Uterus (tissue), 4 donors: ENCODE results near the gene CYP2C19. TPM values are rescaled to one million over a fixed set of nuclear protein-coding genes. Genes with fewer than 3 reads are reported as not detected.
"Not testable (repeated sequence)": the region's sequence is repeated elsewhere in the genome, so short reads cannot be mapped to it uniquely, and the experiment has no call there.

ENCODE experiments used
- DNase-seq, 2 donors: peaks; one replicate each; pipeline ENCODE4 v3.0.0-alpha.2; 2019 to 2020
- H3K27ac ChIP-seq, 2 donors: fragments of 200-600 bp; sonication (generic); 1 replicate in 1 of 2; 2 replicates in 1 of 2; pipeline ENCODE4 v1.5.1; 2016 to 2018
- H3K27me3 ChIP-seq, 2 donors: fragments of 200-600 bp; sonication (generic); one replicate each; pipeline ENCODE4 v1.5.1; 2018 to 2019; ENCODE audit warnings: control low read depth in 1 of 2
- H3K36me3 ChIP-seq, 2 donors: fragments of 200-600 bp; sonication (generic); one replicate each; pipeline ENCODE4 v1.5.1; 2019; ENCODE audit warnings: control low read depth in 1 of 2
- H3K4me1 ChIP-seq, 2 donors: fragments of 200-600 bp; sonication (generic); one replicate each; pipeline ENCODE4 v1.5.1; 2018 to 2019; ENCODE audit warnings: control low read depth in 1 of 2
- H3K4me3 ChIP-seq, 2 donors: fragments of 200-600 bp; sonication (generic); 1 replicate in 1 of 2; 2 replicates in 1 of 2; pipeline ENCODE4 v1.5.1; 2018 to 2019; ENCODE audit warnings: mild to moderate bottlenecking in 1 of 2
- H3K9me3 ChIP-seq, 2 donors: fragments of 200-600 bp; sonication (generic); one replicate each; pipeline ENCODE4 v1.5.1; 2019; ENCODE audit warnings: control low read depth in 1 of 2
- POLR2A ChIP-seq, 2 donors: fragments of 450-650 bp; IDR thresholded peaks; one replicate each; pipeline ENCODE4 v1.6.1; 2016; ENCODE audit warnings: antibody characterized with exemption in 2 of 2, mild to moderate bottlenecking in 1 of 2, moderate library complexity in 1 of 2
- intact Hi-C: fragments of 100-400 bp; cut with DNase I; formaldehyde crosslinking; loops from one replicate; pipeline ENCODE4 v1.15.1; 2023; ENCODE audit warnings: low total_unique reads
- total RNA-seq, 4 donors: library from RNA; depleted of rRNA in 3 of 4; stranded (reverse); fragments of >200 nt in 3 of 4; gene quantifications; one replicate each; pipeline versions ENCODE4 v1.1.0 to v1.2.4, GENCODE V29; 2014 to 2023
- TF ChIP-seq, protein P1 (sequence below), 4 experiments: fragments of 200-600 bp in 2 of 4; fragments of 450-650 bp in 2 of 4; sonication (generic) in 2 of 4; IDR thresholded peaks; one replicate each; pipeline ENCODE4 v1.5.1; 2016 to 2019; ENCODE audit warnings: antibody characterized with exemption in 4 of 4, mild to moderate bottlenecking in 2 of 4, moderate library complexity in 1 of 4
- donor health status: DM: yes; HTN: yes; CAD: no.

Gene CYP2C19
- total RNA-seq, 4 donors from 2014 or later, result 0.14 TPM; not detected in 3

DNA sequence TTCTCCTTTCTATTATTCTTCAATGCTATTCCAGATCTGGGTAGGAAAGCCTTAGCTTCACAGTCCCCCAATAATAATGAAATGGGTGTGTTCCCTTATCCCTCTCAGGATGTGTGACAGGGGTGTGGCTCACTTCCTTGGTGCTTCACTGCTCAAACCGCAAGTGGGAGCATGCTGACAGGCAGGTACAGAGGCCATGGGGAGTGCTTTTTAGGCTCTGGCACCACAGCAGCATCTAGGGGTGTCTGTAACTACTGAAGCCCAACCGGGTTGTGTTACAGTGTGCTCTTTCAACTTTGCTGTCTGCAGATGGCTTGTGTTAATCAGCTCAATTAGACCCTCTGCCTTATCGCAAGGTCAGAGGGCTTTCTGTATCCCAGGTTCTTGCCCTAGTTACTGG lies 96.6 kb downstream of the CYP2C19 start:
- DNase-seq, result no peak

DNA sequence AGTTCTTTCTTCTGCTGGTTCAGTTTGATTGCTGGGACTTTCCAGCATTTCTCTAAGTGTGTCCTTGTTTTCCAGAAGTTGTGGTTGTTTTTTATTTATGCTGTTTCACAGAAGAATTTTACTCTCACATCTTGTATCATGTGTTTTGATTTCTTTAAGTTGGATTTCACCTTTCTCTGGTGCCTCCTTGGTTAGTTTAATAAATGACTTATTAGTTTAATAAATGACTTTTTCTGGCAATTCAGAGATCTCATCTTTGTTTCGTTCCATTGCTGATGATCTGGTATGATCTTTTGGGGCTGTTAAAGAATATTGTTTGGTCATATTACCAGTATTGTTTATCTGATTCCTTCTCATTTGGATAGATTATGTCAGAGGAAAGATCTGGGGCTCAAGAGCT lies 116.2 kb downstream of the CYP2C19 start:
- TF ChIP-seq, protein P1, sequence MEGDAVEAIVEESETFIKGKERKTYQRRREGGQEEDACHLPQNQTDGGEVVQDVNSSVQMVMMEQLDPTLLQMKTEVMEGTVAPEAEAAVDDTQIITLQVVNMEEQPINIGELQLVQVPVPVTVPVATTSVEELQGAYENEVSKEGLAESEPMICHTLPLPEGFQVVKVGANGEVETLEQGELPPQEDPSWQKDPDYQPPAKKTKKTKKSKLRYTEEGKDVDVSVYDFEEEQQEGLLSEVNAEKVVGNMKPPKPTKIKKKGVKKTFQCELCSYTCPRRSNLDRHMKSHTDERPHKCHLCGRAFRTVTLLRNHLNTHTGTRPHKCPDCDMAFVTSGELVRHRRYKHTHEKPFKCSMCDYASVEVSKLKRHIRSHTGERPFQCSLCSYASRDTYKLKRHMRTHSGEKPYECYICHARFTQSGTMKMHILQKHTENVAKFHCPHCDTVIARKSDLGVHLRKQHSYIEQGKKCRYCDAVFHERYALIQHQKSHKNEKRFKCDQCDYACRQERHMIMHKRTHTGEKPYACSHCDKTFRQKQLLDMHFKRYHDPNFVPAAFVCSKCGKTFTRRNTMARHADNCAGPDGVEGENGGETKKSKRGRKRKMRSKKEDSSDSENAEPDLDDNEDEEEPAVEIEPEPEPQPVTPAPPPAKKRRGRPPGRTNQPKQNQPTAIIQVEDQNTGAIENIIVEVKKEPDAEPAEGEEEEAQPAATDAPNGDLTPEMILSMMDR (IDR thresholded peaks at IDR 0.05), result no peak
- TF ChIP-seq POLR2A (IDR thresholded peaks at IDR 0.05), result no peak
- Histone ChIP-seq H3K4me1 (no peaks in the 10 kb centered on the region), H3K36me3 (no peaks in the 10 kb centered on the region), H3K27me3 (no peaks in the 10 kb centered on the region), H3K4me3 (no peak overlapping the region), H3K27ac (no peak overlapping the region), H3K9me3 (no peaks in the 10 kb centered on the region)
- DNase-seq, result no peak
- intact Hi-C loops, result no loop called here

More for the DNA sequence above, 96.6 kb downstream of the CYP2C19 start:
- Histone ChIP-seq H3K36me3 (no peaks in the 10 kb centered on the region), H3K4me3 (no peak overlapping the region), H3K27me3 (no peaks in the 10 kb centered on the region), H3K4me1 (no peaks in the 10 kb centered on the region), H3K27ac (no peak overlapping the region), H3K9me3 (no peaks in the 10 kb centered on the region)
- TF ChIP-seq, protein P1 (IDR thresholded peaks at IDR 0.05), result no peak
- no peak for TF ChIP-seq POLR2A (IDR thresholded peaks at IDR 0.05)
- intact Hi-C loops, result no loop called here

DNA sequence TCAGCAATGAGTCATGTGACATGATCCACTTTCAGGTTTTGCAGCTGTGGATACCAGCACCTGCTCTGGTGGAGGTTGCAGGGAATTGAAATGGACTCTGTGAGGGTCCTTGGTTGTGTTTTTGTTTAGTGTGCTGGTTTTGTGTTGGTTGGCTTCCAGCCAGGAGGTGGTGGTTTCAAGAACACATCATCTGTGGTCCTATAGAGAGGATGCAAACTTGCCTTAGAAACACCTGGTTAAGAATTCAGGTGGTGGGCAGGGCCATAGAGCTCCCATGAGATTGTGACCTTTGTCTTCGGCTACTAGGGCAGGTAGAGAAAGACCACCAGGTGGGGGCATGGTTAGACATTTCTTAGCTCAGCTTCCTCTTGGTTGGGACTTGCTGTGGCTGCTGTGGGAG lies 116.7 kb downstream of the CYP2C19 start:
- intact Hi-C loops, result no loop called here
- Histone ChIP-seq H3K4me1 (no peaks in the 10 kb centered on the region), H3K27ac (no peak overlapping the region), H3K27me3 (no peaks in the 10 kb centered on the region), H3K36me3 (no peaks in the 10 kb centered on the region), H3K4me3 (no peak overlapping the region), H3K9me3 (no peaks in the 10 kb centered on the region)
- TF ChIP-seq, protein P1 (IDR thresholded peaks at IDR 0.05), result no peak
- DNase-seq, result no peak

DNA sequence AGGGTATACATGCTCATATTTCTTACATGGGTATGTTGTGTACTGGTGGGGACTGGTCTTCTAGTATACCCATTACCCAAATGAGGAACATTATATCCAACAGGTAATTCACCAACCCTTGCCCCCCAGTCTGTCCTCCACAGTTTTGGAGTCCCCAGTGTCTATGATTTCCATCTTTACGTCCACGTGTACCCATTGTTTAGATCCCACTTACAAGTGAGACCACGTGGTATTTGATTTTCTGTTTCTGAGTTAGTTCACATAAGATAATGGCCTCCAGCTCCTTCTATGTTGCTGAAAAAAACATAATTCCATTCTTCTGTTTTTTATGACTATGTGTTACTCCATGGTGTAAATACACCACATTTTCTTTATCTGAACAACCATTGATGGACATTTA lies 126.6 kb downstream of the CYP2C19 start:
- Histone ChIP-seq H3K36me3 (no peaks in the 10 kb centered on the region), H3K9me3 (no peaks in the 10 kb centered on the region), H3K27me3 (no peaks in the 10 kb centered on the region), H3K27ac (no peak overlapping the region), H3K4me1 (no peaks in the 10 kb centered on the region), H3K4me3 (no peak overlapping the region)
- DNase-seq, result no peak
- intact Hi-C loops, result no loop called here
- no peak for TF ChIP-seq POLR2A (IDR thresholded peaks at IDR 0.05)
- TF ChIP-seq, protein P1 (IDR thresholded peaks at IDR 0.05), result no peak

DNA sequence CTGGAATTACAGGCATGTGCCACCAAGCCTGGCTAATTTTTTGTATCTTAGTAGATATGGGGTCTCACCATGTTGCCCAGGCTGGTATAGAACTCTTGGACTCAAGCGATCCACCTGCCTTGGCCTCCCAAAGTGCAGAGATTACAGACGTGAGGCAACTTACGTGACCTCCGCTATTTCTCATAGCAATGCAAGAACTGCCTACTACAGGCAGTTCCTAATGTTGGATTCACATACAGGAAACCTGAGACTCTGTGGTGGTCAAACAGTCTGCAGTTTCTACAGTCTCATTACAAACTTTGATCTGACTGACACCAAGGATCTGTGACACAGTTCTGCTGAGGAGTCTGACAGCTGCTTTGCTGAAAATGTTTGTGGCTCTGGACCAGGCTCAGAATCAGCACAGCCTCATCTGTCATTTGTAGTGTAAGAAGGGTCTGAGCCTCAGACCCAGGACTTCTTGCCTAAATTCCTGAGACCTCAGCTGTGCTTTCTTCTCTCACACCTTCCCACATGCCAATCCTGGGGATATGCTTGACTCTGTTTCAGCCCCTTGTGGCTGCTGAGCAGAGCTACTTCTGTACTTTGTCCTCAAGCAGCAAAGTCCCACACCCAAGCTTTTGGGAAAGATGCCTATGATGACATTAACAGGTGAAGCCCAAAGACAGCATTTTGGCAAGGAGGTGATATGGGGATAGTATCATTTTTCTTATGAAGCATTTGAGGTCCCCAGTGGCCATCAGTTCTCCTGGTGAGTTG lies 128.0 kb downstream of the CYP2C19 start:
- no peaks in the 10 kb centered on the region for H3K36me3 ChIP-seq
- intact Hi-C loops, result no loop called here
- no peak for TF ChIP-seq POLR2A (IDR thresholded peaks at IDR 0.05)
- TF ChIP-seq, protein P1 (IDR thresholded peaks at IDR 0.05), result no peak

DNA sequence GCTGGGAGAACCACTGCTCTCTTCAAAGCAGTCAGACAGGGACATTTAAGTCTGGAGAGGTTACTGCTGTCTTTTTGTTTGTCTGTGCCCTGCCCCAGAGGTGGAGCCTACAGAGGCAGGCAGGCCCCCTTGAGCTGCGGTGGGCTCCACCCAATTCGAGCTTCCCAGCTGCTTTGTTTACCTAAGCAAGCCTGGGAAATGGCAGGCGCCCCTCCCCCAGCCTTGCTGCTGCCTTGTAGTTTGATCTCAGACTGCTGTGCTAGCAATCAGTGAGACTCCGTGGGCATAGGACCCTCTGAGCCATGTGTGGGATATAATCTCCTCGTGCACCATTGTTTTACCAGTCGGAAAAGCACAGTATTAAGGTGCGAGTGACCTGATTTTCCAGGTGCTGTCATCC lies 135.9 kb downstream of the CYP2C19 start:
- H3K4me1 ChIP-seq, H3K27ac ChIP-seq, H3K4me3 ChIP-seq, H3K27me3 ChIP-seq, intact Hi-C loops, DNase-seq, H3K9me3 ChIP-seq, H3K36me3 ChIP-seq: not testable (repeated sequence)

More for the DNA sequence above, 128.0 kb downstream of the CYP2C19 start:
- Histone ChIP-seq H3K4me1 (no peaks in the 10 kb centered on the region), H3K4me3 (no peak overlapping the region), H3K27ac (no peak overlapping the region), H3K27me3 (no peaks in the 10 kb centered on the region), H3K9me3 (no peaks in the 10 kb centered on the region)
- DNase-seq, result no peak
